ENCODE results near the gene HOXC12. TPM values are rescaled to one million over a fixed set of nuclear protein-coding genes. Genes with fewer than 3 reads are reported as not detected.

Gene HOXC12
- total RNA-seq, 4 donors from 2014 or later, result not detected

DNA sequence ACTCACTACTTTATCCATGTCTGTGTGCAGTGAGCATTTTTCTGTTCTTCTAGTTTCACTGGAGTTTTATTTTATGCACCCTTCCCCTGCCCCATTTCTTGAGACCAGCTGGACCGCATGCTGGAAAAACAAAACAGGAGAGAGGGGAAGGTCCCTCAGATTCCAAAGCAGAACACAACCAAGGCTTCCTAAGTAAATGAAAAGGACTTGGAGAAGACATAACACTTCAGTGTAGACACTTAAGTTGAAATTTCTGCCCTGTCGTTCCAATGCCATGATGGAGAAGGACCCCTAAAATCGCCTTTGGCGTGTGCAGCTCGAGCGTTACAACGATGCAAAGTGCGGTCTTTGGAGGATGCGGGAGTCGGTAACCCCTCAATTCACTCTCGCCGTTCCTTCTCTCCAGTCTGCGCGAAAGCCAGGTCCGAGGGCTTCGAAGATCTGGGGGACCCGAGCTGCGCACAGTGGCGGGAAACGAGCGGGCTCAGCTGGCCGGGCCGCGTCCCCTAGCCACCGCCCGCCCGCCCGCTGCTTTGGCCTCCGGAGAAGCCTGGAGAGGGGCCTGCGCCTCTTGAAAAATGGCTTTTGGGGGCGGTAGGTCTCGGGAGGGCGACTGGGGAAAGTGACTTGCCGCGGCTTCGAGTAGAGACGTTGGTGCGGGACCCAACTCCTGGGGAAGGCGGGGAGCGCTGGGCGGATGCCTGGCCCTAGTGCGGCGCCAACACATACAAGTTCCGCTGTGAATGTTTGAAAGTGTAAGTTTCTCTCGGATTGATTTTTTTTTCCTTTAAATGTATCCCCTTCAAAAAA lies 27.3 kb upstream of the HOXC12 start:
- Histone ChIP-seq H3K9me3 (no peaks in the 10 kb centered on the region), H3K4me3 (no peak overlapping the region), H3K27ac (no peak overlapping the region), H3K4me1 (no peaks in the 10 kb centered on the region), H3K27me3 (peaks cover 68 to 85% (median 68%) of the 10 kb centered on the region in 3 donors), H3K36me3 (no peaks in the 10 kb centered on the region)
- intact Hi-C loops (cut with DNase I; ENCODE audit: low total_unique reads), result no loop called here
- TF ChIP-seq POLR2A (IDR thresholded peaks at IDR 0.05), result no peak
- TF ChIP-seq CTCF (IDR thresholded peaks at IDR 0.05 in 4 of 5, conservative IDR thresholded peaks at IDR 0.05 in 1 of 5), result no peak
- DNase-seq, result no peak
- in situ Hi-C loops (cut with MboI; ENCODE audit: low sequenced_read_pairs in 4 of 4), result no loop called here
- ATAC-seq, result no peak

- no peaks in the 10 kb centered on the region for H3K9me3 ChIP-seq
- peaks cover 70 to 85% (median 76%) of the 10 kb centered on the region in 3 donors for H3K27me3 ChIP-seq
- TF ChIP-seq CTCF (IDR thresholded peaks at IDR 0.05 in 4 of 5, conservative IDR thresholded peaks at IDR 0.05 in 1 of 5) (no peak), POLR2A (IDR thresholded peaks at IDR 0.05) (no peak)
- no peak overlapping the region for H3K4me3 ChIP-seq
- H3K36me3 ChIP-seq, result no peaks in the 10 kb centered on the region
- DNase-seq, result no peak
- in situ Hi-C loops (cut with MboI; ENCODE audit: low sequenced_read_pairs in 4 of 4) (no loop called here), intact Hi-C loops (cut with DNase I; ENCODE audit: low total_unique reads) (no loop called here)
- H3K27ac ChIP-seq, result no peak overlapping the region
- no peak for ATAC-seq
- H3K4me1 ChIP-seq, result no peaks in the 10 kb centered on the region
Observed at GRCh38 chr12:53928054-53928835, 26.5 kb upstream of the HOXC12 start.

- DNase-seq (no peak), ATAC-seq (no peak)
- intact Hi-C loops (cut with DNase I; ENCODE audit: low total_unique reads) (no loop called here), in situ Hi-C loops (cut with MboI; ENCODE audit: low sequenced_read_pairs in 4 of 4) (no loop called here)
- Histone ChIP-seq H3K9me3 (no peaks in the 10 kb centered on the region), H3K27ac (no peak overlapping the region), H3K27me3 (peaks cover 80 to 89% (median 89%) of the 10 kb centered on the region in 3 donors), H3K4me1 (no peaks in the 10 kb centered on the region), H3K36me3 (no peaks in the 10 kb centered on the region), H3K4me3 (no peak overlapping the region)
- TF ChIP-seq POLR2A (IDR thresholded peaks at IDR 0.05) (no peak), CTCF (IDR thresholded peaks at IDR 0.05 in 4 of 5, conservative IDR thresholded peaks at IDR 0.05 in 1 of 5) (no peak)
Observed at GRCh38 chr12:53929527-53929926, 25.2 kb upstream of the HOXC12 start.

DNA sequence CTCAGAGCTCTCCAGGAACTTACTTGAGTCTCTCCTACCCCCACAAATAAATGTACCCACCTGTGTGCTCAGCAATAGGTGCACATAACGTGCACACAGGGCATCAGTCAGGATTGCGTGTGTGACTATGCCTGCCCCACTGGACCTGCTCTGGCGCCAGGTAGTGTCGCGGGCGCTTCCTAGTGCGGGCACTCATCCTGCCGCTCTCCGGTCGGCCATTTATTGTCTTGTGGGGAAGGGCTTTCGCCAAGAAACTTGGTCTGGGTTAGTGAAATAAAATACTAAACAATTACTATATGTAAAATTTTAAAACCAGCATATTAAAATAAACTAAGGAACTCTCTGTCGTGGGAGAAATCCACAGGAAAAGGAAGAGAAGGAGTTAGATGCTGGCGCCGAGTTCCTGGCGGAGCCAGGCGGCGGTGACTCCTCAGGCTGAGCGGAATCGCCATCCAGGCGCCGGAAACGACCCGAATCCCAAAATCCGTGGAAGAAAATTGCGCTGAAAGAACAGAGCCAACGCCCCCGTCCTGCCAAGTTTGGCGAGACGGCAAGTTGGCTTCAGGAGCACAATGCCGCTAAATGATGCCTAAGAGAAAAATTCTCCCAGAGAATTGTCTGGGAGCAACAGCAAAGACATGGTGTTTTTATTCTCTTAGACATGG lies 24.0 kb upstream of the HOXC12 start:
- in situ Hi-C loops (cut with MboI; ENCODE audit: low sequenced_read_pairs in 4 of 4), result no loop called here
- intact Hi-C loops (cut with DNase I; ENCODE audit: low total_unique reads), result no loop called here
- no peak for ATAC-seq
- Histone ChIP-seq H3K27ac (no peak overlapping the region), H3K36me3 (no peaks in the 10 kb centered on the region), H3K27me3 (peaks cover 90 to 96% (median 95%) of the 10 kb centered on the region in 3 donors), H3K4me3 (no peak overlapping the region), H3K4me1 (no peaks in the 10 kb centered on the region), H3K9me3 (no peaks in the 10 kb centered on the region)
- no peak for TF ChIP-seq POLR2A (IDR thresholded peaks at IDR 0.05)
- no peak for TF ChIP-seq CTCF (IDR thresholded peaks at IDR 0.05 in 4 of 5, conservative IDR thresholded peaks at IDR 0.05 in 1 of 5)
- DNase-seq, result no peak

Measured in gastrocnemius medialis (tissue), 4 donors.